GM18520 (cell line): Measurements from ENCODE around the gene ALDH6A1.

Source experiments
- ATAC-seq: cut with Tn5 transposase; IDR thresholded peaks from one replicate; pipeline ENCODE4 v1.9.1; 2021; ENCODE audit not compliant: unreplicated experiment

The ALDH6A1 gene

GRCh38 chr14:74049876-74050495 is 34.3 kb downstream of the ALDH6A1 start:
- ATAC-seq, result no peak

- ATAC-seq, result no peak
These were observed 36.0 kb downstream of the ALDH6A1 start for GRCh38 chr14:74048281-74048680.

GRCh38 chr14:74045522-74045921 is 38.7 kb downstream of the ALDH6A1 start:
- no peak for ATAC-seq

GRCh38 chr14:74042296-74042695 is 42.0 kb downstream of the ALDH6A1 start:
- ATAC-seq, result no peak

- ATAC-seq, result no peak
These were observed 46.0 kb downstream of the ALDH6A1 start for GRCh38 chr14:74038020-74038859.

GRCh38 chr14:74035556-74035955 is 48.7 kb downstream of the ALDH6A1 start:
- ATAC-seq, result no peak

- ATAC-seq, result no peak
These were observed 49.7 kb downstream of the ALDH6A1 start for GRCh38 chr14:74034572-74034971.

- ATAC-seq, result no peak
These were observed 55.1 kb downstream of the ALDH6A1 start for GRCh38 chr14:74029136-74029535.

GRCh38 chr14:74022346-74022745 is 61.9 kb downstream of the ALDH6A1 start:
- no peak for ATAC-seq

- no peak for ATAC-seq
These were observed 64.7 kb downstream of the ALDH6A1 start for GRCh38 chr14:74019408-74020137.

- peak; percentile 95 for ATAC-seq
These were observed 65.5 kb downstream of the ALDH6A1 start, which contains the start of the genes BBOF1 and ENTPD5 for GRCh38 chr14:74018586-74019407. BBOF1 (plus strand) TSS chr14:74019349; CDS start chr14:74019479, 130 bp downstream. ENTPD5 (minus strand) TSS chr14:74019288; CDS start chr14:73988102, 31,186 bp downstream.

- no peak for ATAC-seq
These were observed 66.1 kb downstream of the ALDH6A1 start for GRCh38 chr14:74018174-74018585.

GRCh38 chr14:74015963-74016362 is 68.3 kb downstream of the ALDH6A1 start:
- ATAC-seq, result no peak

- no peak for ATAC-seq
These were observed 69.1 kb downstream of the ALDH6A1 start for GRCh38 chr14:74015176-74015575.

GRCh38 chr14:74014299-74014698 is 70.0 kb downstream of the ALDH6A1 start:
- no peak for ATAC-seq

- no peak for ATAC-seq
These were observed 75.3 kb downstream of the ALDH6A1 start for GRCh38 chr14:74008843-74009499.
